DND-41 (cell line): Measurements from ENCODE around the gene ADAM15.

ENCODE experiments used
- CTCF ChIP-seq: IDR thresholded peaks from 2 replicates; pipeline ENCODE4 v1.5.1; 2012; ENCODE audit warnings: borderline replicate concordance, low read length, moderate library complexity, mild to moderate bottlenecking; ENCODE audit not compliant: poor library complexity, severe bottlenecking; ENCODE audit errors: extremely low read depth
- EZH2 ChIP-seq: IDR thresholded peaks from 3 replicates; pipeline ENCODE4 v1.6.1; 2012; ENCODE audit warnings: borderline replicate concordance, low read depth, mild to moderate bottlenecking, moderate library complexity, low read length, inconsistent platforms; ENCODE audit not compliant: severe bottlenecking

- TF ChIP-seq EZH2 (no peak), CTCF (no peak)
These were observed 54.5 kb downstream of the ADAM15 start for GRCh38 chr1:155105604-155106011.
